GM10847 (cell line): Measurements from ENCODE around the gene TRIM71.

Experiments used
- POLR2A ChIP-seq: IDR thresholded peaks from 2 replicates; pipeline ENCODE4 v1.6.1; 2011; ENCODE audit not compliant: insufficient read length; ENCODE audit errors: extremely low read depth

TRIM71 gene

DNA sequence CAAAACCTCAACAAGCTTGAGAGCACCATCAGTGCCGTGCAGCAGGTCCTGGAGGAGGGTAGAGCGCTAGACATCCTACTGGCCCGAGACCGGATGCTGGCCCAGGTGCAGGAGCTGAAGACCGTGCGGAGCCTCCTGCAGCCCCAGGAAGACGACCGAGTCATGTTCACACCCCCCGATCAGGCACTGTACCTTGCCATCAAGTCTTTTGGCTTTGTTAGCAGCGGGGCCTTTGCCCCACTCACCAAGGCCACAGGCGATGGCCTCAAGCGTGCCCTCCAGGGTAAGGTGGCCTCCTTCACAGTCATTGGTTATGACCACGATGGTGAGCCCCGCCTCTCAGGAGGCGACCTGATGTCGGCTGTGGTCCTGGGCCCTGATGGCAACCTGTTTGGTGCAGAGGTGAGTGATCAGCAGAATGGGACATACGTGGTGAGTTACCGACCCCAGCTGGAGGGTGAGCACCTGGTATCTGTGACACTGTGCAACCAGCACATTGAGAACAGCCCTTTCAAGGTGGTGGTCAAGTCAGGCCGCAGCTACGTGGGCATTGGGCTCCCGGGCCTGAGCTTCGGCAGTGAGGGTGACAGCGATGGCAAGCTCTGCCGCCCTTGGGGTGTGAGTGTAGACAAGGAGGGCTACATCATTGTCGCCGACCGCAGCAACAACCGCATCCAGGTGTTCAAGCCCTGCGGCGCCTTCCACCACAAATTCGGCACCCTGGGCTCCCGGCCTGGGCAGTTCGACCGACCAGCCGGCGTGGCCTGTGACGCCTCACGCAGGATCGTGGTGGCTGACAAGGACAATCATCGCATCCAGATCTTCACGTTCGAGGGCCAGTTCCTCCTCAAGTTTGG, 72.9 kb downstream of the TRIM71 start:
- no peak for TF ChIP-seq POLR2A

DNA sequence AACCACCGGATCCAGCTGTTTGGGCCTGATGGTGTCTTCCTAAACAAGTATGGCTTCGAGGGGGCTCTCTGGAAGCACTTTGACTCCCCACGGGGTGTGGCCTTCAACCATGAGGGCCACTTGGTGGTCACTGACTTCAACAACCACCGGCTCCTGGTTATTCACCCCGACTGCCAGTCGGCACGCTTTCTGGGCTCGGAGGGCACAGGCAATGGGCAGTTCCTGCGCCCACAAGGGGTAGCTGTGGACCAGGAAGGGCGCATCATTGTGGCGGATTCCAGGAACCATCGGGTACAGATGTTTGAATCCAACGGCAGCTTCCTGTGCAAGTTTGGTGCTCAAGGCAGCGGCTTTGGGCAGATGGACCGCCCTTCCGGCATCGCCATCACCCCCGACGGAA, 73.6 kb downstream of the TRIM71 start:
- no peak for TF ChIP-seq POLR2A

DNA sequence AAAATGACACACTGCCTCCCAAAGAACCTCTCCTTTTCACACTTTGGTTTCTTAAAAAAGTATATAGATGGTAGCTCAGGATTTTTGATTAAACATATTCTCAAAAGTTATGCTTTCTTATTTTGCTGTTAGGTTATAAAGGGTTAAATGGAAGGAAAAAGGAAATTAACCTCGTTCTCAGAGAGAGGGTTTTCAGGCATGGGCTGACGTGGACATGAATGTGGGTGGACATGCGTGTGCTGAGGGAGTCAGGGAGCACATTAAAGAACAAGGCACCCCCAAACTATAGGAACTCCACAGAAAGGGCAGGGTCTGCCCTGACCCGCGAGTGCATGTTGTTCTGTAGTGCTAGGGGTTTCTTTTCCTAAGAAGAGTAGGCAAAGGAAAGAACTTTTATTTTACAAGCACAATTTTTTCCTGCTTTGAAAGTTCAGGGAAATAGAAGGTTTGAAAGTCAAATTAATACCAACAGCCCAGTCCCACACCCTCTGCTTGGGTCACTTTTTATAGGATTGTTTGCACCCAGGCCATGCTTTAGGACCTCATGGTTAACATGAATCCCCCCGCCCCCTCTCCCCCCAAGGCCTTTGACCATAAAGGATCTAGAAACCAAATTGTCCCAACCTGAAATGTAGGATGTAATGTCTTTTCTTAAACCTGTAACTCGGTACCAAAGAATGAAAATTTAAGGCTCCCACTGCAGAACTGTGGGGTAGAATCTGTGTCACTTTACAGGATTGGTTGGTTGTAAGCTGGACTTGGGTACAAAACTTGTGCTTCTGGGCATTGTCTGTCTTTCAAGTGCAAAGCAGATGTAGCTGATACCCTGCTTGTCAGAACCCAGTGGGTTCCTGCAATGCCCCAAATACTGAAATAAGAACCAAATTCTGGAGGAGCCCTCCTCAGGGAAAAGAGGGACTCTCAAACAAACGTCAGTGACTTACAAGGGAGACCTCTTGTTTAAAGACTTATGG, 75.1 kb downstream of the TRIM71 start:
- no peak for TF ChIP-seq POLR2A

DNA sequence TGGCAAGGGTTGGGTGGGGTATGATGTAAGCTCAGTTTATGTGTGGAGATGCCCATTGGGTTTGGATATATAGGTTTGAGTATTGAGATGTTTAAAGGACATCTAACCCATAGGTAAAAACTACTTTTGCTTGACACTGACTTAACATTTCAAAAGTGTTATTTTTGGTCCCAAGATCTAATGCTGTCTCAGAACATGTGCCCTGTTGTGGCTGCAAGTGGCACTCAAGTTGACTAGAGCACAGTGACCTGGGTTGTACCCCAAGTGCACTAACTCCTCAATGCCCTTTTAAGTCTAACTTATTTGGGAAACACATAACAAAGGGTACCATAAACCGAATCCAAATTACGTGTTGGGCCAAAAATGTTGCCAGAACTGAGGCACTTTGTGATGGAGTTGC, 77.2 kb downstream of the TRIM71 start:
- no peak for TF ChIP-seq POLR2A

DNA sequence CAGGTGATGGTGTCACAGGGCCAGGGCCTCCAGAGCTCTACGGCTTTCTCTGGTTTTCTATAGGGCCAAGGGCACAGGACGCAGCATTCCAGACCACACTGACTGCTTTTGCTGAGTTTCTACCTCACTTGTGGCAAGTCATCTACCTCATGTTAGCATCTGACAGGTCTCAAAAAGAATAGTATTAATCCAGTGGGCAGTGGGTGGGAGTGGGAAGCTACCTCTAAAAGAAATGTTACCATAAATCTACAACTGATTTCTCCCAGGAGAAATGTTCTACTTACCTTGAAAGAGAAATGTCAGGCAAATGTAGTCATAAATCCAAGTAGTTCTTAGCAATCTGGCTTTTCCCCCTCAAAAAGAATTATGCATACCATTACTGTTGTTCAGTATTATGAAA, 77.9 kb downstream of the TRIM71 start:
- TF ChIP-seq POLR2A: no peak

DNA sequence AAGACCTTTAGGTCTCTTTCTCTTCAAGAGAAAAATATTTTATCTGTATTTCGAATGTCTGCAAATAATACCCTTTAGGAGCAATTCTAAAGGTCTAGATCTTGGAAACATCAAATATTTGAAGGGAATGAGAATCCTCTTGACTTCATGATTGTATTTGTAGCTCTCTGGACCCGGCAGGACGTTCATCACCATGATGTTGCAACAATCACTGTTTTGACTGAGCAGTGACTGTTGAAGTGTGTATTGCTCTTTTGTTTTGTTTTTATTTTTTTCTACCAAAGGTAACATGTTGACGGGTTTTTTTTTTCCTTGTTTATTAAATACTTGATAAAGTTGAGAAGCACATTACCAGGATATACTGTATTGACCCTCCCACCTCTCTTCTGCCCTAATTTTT, 78.3 kb downstream of the TRIM71 start:
- TF ChIP-seq POLR2A: no peak

DNA sequence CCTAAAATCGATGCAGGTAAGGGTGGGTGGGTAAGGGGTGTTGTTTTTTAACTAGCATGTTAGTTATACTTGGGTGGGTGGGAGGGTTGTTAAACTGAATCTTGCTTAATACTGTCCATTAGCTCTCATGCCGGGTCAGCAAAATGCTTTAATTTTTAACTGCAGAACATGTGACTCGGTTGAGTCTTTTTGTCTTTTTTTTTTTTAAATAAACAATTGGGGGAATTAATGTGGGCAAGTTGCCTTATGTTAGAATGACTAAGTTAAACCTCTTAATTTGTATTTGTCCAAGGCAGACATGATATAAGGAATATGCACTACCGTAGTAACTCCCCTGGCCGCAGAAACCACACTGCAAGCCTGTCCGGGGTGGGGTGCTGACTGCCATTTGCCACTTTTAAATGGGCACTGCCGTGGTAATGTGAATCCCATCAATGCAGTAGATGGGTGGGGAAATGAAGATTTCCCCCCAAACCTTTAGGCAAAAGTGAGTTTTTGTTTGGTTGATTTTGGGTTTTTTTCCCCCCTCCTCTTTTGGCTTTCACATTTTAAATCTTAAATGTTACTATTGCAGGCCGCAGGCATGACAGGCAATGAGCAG, 79.3 kb downstream of the TRIM71 start:
- no peak for TF ChIP-seq POLR2A

DNA sequence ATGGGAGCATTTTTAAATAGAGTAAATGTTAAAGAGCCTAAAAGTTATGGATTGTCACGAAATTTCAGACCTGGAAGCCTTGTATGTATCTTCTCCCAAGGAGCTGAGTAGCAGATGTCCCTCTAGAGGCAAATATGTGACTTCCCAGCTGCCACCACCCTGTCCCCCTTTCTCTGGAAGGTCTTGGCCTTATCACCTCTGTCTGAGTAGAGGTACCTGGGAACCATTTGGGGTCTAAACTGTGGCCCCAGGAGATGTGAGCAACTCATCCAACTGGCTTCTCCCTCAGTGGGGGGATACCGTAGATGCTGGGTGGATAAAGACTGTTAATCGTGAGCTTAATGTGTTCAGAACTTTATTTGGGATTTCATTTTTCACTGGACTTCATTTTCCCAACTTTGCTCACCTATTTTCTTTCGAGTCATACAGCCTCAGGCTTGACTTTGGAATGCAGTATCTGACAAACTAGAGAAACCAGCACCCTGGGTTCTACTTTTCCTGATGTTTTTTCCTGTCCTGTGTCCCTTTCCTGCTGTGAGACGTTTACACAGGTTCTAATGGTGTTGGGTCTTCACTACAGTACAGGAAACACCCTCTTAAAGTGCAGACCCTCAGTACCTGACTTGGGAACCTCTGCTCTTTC, 80.3 kb downstream of the TRIM71 start:
- TF ChIP-seq POLR2A: no peak

DNA sequence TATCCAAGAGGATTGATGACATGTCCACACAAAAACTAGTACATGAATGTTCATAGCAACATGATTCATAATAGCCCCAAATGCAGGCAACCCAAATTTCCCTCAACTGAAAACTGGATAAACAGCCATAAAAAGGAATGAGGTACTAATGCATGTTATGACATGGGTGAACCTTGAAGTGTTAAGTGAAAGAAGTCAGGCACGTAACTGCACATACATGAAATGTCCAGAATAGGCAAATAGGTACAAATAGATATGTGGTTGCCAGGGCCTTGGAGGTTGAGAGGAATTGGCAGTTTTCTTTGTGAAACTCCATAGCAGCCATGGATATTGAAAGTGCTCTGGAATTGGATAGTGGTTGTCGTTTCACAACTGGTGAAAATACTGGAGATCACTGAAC, 81.5 kb downstream of the TRIM71 start:
- TF ChIP-seq POLR2A: no peak

DNA sequence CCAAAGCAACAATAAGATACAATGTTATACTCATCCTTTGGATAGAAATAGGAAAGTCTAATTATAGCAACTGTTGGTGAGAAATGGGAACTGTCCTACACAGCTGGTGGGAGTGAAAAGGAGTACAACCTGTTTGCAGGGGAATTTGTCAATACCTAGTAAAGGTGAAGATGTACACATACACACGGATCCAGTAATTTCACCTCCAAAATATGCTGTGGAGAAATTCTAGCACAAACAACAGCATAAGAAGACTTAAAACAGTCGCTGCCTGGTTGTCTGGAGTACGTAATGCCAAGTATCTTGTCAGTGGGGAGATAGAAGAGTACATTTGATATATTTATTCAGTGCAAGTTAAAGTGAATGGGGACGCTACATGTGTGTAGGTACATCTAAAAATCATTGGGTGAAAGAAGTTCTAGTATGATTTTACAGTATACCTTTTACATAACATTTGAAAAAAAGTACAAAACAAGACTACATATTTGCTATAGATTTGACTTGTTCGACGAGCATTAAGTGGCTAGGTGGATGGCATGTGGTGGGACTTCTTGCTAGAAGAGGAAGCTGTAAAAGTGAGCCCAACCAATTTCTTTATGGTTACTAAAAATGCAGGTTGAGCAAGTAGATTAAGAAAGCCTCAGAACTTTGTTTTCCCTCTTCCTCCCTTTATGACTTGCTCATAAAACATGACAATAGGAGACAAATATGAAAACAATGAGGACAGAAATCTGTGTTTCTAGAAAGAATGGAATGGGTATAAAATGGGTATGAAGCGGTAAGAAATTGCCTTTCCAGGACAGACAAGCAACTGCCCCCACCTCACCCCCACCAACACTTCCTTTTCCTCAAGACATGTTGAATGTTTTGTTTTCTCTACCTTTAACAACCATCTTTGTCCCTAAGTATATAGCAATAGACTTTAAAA, 83.5 kb downstream of the TRIM71 start:
- TF ChIP-seq POLR2A: no peak

DNA sequence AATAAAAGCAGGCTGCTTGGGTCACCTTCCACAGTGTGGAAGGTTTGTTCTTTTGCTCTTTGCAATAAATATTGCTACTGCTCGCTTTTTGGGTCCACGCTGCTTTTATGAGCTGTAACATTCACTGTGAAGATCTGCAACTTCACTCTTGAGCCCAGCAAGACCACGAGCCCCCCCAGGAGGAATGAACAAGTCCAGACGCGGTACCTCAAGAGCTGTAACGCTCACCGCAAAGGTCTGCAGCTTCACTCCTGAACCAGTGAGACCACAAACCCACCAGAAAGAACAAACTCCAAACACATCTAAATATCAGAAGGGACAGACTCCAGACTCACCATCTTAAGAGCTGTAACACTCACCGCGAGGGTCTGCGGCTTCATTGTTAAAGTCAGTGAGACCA, 86.2 kb downstream of the TRIM71 start:
- TF ChIP-seq POLR2A: no peak

DNA sequence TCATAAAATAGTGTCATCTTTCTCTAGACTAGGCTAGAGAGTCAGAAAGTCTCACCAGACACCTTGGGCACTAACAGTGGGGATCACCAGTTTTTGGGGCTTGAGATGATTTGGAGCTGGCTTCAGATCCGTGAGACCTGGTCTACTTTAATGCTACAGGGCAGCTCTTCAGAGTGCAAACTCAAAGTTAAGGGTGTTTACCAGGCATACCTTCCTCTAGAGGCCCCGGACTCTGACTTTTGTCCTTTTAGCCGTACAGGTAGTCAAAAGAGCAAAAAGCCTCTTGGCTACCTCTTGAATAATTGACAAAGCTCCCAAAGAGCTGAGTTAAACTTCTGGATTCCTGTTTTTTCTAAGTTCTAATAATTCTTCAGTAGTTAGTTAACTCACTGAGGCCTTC, 92.2 kb downstream of the TRIM71 start:
- no peak for TF ChIP-seq POLR2A

DNA sequence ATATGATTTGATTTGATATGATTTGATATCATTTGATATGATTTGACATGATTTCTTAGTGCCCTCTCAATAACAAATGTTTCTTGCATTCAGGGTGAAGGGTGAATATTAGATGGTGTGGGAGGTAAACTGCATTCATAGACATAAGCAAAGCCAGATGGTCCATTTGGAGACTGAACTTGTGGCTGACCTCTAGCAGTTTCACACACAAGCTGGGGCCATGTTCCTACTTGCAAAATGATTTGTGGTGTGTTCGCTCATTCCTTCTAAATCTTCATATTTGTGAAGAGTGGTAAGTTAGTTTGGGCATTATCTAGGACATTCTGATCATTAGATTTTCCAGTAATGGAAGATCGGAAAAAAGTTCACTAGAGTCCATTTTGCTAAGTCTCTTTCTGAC, 93.2 kb downstream of the TRIM71 start:
- no peak for TF ChIP-seq POLR2A

DNA sequence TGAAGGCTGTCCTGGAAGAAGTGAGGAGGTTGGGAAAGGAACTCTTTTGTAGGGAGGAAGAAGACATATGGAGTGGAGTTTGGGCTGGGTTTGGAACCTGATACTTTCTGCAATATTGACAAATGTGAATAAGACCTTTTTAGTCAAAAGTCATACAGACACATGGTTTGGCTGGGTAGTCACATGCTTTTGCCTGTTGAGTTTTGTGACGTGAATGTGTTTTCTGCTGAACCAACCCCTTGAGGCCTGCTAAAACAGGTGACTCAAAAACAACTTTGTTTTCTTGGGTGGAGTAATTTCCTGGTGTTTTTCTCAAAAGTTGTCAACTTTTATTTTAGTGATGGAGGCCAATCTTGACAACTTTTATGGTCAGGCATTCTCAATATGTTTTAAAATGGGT, 94.2 kb downstream of the TRIM71 start:
- TF ChIP-seq POLR2A: no peak
